GM23248 (cell line): ENCODE data around the gene SMAD4. TPM values are rescaled to one million over a fixed set of nuclear protein-coding genes. Genes with fewer than 3 reads are reported as not detected.

Experiments
- DNase-seq: peaks from one replicate; pipeline ENCODE4 v3.0.0-alpha.2; 2015
- H2AFZ ChIP-seq: fragments of 200-600 bp; sonication (generic); 2 replicates; pipeline ENCODE4 v1.6.1; 2016; ENCODE audit warnings: antibody characterized with exemption
- H3F3A ChIP-seq: fragments of 200-600 bp; sonication (generic); 2 replicates; pipeline ENCODE4 v1.6.1; 2016; ENCODE audit warnings: mild to moderate bottlenecking, antibody characterized with exemption, mixed run types; ENCODE audit not compliant: insufficient read depth
- H3K27ac ChIP-seq: fragments of 200-600 bp; sonication (generic); 2 replicates; pipeline ENCODE4 v1.5.1; 2016; ENCODE audit warnings: mild to moderate bottlenecking
- H3K27me3 ChIP-seq: fragments of 200-600 bp; sonication (generic); replicated peaks from 2 replicates; pipeline ENCODE4 v1.6.1; 2016; ENCODE audit warnings: mild to moderate bottlenecking; ENCODE audit not compliant: insufficient read depth
- H3K36me3 ChIP-seq: fragments of 200-600 bp; sonication (generic); 2 replicates; pipeline ENCODE4 v1.6.1; 2016; ENCODE audit warnings: low read depth, mild to moderate bottlenecking
- H3K4me1 ChIP-seq: fragments of 200-600 bp; sonication (generic); 2 replicates; pipeline ENCODE4 v1.6.1; 2016; ENCODE audit warnings: mild to moderate bottlenecking; ENCODE audit not compliant: insufficient read depth
- H3K4me2 ChIP-seq: fragments of 200-600 bp; sonication (generic); one replicate; pipeline ENCODE4 v1.6.1; 2016; ENCODE audit warnings: mild to moderate bottlenecking; ENCODE audit not compliant: unreplicated experiment
- H3K4me3 ChIP-seq: fragments of 200-600 bp; sonication (generic); 2 replicates; pipeline ENCODE4 v1.5.1; 2016; ENCODE audit warnings: mild to moderate bottlenecking
- H3K79me2 ChIP-seq: fragments of 200-600 bp; sonication (generic); 2 replicates; pipeline ENCODE4 v1.6.1; 2016; ENCODE audit warnings: mild to moderate bottlenecking; ENCODE audit not compliant: insufficient read depth
- H3K9ac ChIP-seq: fragments of 200-600 bp; sonication (generic); 2 replicates; pipeline ENCODE4 v1.6.1; 2016; ENCODE audit warnings: mild to moderate bottlenecking
- H3K9me2 ChIP-seq: fragments of 200-600 bp; sonication (generic); 2 replicates; pipeline ENCODE4 v1.6.1; 2016; ENCODE audit warnings: mixed run types, mild to moderate bottlenecking, moderate library complexity; ENCODE audit not compliant: insufficient read depth
- H3K9me3 ChIP-seq: fragments of 200-600 bp; sonication (generic); one replicate; pipeline ENCODE4 v1.6.1; 2017; ENCODE audit warnings: low read depth
- H4K20me1 ChIP-seq: fragments of 200-600 bp; sonication (generic); 2 replicates; pipeline ENCODE4 v1.6.0; 2016; ENCODE audit not compliant: insufficient read depth
- EZH2 ChIP-seq: fragments of 200-600 bp; sonication (generic); IDR thresholded peaks from 2 replicates; pipeline ENCODE4 v1.6.1; 2018; ENCODE audit warnings: antibody characterized with exemption, mild to moderate bottlenecking; ENCODE audit not compliant: insufficient read depth, poor library complexity, severe bottlenecking
- EZH2phosphoT487 ChIP-seq: fragments of 200-600 bp; sonication (generic); IDR thresholded peaks from 2 replicates; pipeline ENCODE4 v1.6.1; 2018; ENCODE audit warnings: antibody characterized with exemption, moderate library complexity, mild to moderate bottlenecking, low read depth; ENCODE audit not compliant: insufficient read depth
- WGBS, 2 experiments: methylation state at CpG; one replicate each; pipeline ENCODE4 v1.1.6; 2015 to 2017; ENCODE audit warnings: low lambda C conversion rate in 2 of 2, low coverage in 1 of 2; ENCODE audit errors: missing lambda C conversion rate in 2 of 2; 5-methylcytosine and 5-hydroxymethylcytosine counted together
- in situ Hi-C: fragments of 300-500 bp; cut with MboI; formaldehyde crosslinking; loops from 2 replicates; pipeline ENCODE4 v1.15.0; 2020
- polyA plus RNA-seq: library from polyadenylated mRNA; unstranded; fragments of >200 nt; fragmentation: Nextera tagmentation; extraction: Ambion mirVana; gene quantifications from 2 replicates; pipeline ENCODE4 v1.2.1, GENCODE V29; 2016
- total RNA-seq: library from RNA; depleted of rRNA; stranded (reverse); fragments of >200 nt; shearing (Covaris generic); gene quantifications from 2 replicates; pipeline ENCODE4 v1.2.3, GENCODE V29; 2014

Gene SMAD4
- total and polyA plus RNA-seq, 2 experiments from 2014 or later = 39.6 to 90.4 TPM

DNA sequence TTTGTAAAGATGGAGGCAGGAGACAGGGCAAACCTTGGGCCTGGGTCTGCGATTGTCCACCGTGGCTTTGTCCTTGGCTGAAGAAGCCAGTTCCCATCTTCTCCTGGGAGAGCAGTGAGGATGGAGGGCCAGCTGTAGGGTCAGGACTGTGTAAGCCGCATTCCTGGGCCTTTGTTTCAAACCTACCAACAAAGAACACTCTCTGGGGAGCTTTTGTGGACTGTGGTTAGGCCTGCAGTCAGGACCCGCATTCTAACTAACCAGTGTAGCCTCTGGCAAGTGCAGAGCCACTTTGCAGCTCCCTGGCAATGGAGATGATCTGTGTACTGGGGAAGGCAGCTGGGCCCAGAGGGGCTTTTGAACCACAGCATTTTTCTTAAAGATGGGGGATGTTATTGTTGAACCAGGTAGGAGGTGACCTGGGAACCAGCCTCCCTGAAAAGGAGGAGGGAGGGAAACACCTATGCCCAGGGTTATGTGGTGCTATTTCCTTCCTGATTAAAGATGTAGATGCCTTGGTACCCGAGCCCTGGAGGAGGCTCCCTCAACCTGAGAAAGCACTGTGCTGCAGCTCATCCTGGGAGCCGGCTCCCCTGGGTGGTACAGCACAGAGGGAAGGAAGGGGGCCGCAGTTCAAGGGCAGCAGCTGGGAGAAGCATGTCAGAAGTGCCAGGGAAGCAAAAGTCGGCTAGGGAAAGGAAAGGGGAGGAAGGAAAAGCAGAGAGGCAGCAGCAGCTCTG lies 12.7 kb upstream of the SMAD4 start:
- TF ChIP-seq EZH2phosphoT487 (no peak), EZH2 (no peak)
- H4K20me1 ChIP-seq = no peaks in the 10 kb centered on the region
- 71 to 80% methylated on average over 7 to 8 of the region's 8 CpGs for WGBS, 2 experiments
- H3K9me3 ChIP-seq = no peaks in the 10 kb centered on the region
- no peaks in the 10 kb centered on the region for H3F3A ChIP-seq
- H3K27me3 ChIP-seq = no peaks in the 10 kb centered on the region
- H3K4me1 ChIP-seq = no peaks in the 10 kb centered on the region
- no peak overlapping the region for H3K9ac ChIP-seq
- in situ Hi-C loops = no loop called here
- no peak overlapping the region for H3K4me3 ChIP-seq
- H2AFZ ChIP-seq = no peak overlapping the region
- H3K79me2 ChIP-seq = peaks cover 4% of the 10 kb centered on the region; the same call in 1 of the 2 replicates
- DNase-seq = no peak
- H3K36me3 ChIP-seq = no peaks in the 10 kb centered on the region
- H3K27ac ChIP-seq = no peak overlapping the region
- no peak overlapping the region for H3K4me2 ChIP-seq
- no peaks in the 10 kb centered on the region for H3K9me2 ChIP-seq

DNA sequence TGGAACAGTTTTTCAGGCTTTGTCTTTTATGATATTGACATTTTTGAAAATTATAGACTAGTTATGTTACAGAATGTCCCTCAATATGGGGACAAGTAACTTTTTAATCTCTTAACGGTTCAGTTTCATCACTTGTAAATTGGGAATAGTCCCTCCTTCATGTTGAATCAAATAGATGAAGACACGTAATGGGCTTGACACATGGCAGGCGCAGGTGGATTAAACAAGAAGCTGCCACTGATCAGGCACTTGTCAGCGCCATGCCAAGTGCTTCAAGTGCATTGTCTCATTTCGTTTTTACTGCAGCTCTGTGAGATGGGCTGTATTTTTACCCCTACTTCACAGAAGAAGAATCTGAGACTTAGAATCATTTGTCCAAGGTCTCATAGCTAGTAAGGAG lies 9.5 kb upstream of the SMAD4 start:
- H4K20me1 ChIP-seq = no peaks in the 10 kb centered on the region
- H3K27ac ChIP-seq = no peak overlapping the region
- no peaks in the 10 kb centered on the region for H3K9me3 ChIP-seq
- DNase-seq = no peak
- H2AFZ ChIP-seq = no peak overlapping the region
- H3K9me2 ChIP-seq = no peaks in the 10 kb centered on the region
- TF ChIP-seq EZH2phosphoT487 = no peak
- no peak for TF ChIP-seq EZH2
- H3K4me1 ChIP-seq = no peaks in the 10 kb centered on the region
- H3F3A ChIP-seq = no peaks in the 10 kb centered on the region
- no peaks in the 10 kb centered on the region for H3K27me3 ChIP-seq
- peaks cover 23% of the 10 kb centered on the region for H3K79me2 ChIP-seq
- H3K36me3 ChIP-seq = no peaks in the 10 kb centered on the region
- H3K4me3 ChIP-seq = no peak overlapping the region
- H3K9ac ChIP-seq = no peak overlapping the region
- in situ Hi-C loops = no loop called here
- 94 to 96% methylated on average over 5 of the region's 5 CpGs for WGBS, 2 experiments
- H3K4me2 ChIP-seq = no peak overlapping the region

DNA sequence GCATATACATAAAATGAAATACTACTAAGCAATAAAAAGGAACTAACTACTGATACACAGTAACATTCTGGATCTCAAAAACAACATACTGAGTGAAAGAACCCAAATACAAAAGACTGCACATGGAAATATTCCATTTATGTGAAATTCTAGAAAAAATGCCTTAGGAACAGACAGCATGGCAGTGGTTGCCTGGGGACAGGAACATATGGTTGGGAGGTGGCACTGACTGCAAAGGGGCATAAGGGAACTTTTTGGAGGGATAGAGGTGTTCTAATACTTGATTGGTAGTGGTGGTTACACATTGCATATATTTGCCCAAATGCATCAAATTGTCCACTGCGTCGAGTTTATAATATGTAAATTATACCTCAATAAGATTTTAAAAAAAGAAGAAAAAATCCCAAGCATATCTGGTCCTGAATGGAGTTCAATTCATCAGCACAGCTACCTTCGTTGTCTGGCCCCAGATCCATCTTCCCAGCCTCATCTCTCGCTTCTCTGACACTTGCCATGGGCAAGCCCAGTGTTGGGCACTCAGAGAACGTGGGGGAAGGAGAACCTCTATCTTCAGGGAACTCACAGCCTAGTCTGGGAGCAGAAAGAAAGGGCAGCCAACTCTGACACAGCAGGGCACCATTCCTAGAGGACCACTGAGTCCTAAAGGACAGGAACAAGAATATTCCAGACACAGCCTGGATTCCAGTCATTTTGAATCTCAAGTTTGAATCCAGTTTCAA lies 8.6 kb upstream of the SMAD4 start:
- H3K9me2 ChIP-seq = no peaks in the 10 kb centered on the region
- H3K36me3 ChIP-seq = no peaks in the 10 kb centered on the region
- no peaks in the 10 kb centered on the region for H4K20me1 ChIP-seq
- TF ChIP-seq EZH2phosphoT487 (no peak), EZH2 (no peak)
- in situ Hi-C loops = no loop called here
- no peak overlapping the region for H3K4me2 ChIP-seq
- no peaks in the 10 kb centered on the region for H3K4me1 ChIP-seq
- peaks cover 31% of the 10 kb centered on the region for H3K79me2 ChIP-seq
- no peak overlapping the region for H3K4me3 ChIP-seq
- WGBS, 2 experiments = 95 to 96% methylated on average over 5 of the region's 5 CpGs
- H3K9ac ChIP-seq = no peak overlapping the region
- H2AFZ ChIP-seq = no peak overlapping the region
- H3K27ac ChIP-seq = no peak overlapping the region
- no peaks in the 10 kb centered on the region for H3K9me3 ChIP-seq
- no peak for DNase-seq
- H3F3A ChIP-seq = no peaks in the 10 kb centered on the region
- no peaks in the 10 kb centered on the region for H3K27me3 ChIP-seq

DNA sequence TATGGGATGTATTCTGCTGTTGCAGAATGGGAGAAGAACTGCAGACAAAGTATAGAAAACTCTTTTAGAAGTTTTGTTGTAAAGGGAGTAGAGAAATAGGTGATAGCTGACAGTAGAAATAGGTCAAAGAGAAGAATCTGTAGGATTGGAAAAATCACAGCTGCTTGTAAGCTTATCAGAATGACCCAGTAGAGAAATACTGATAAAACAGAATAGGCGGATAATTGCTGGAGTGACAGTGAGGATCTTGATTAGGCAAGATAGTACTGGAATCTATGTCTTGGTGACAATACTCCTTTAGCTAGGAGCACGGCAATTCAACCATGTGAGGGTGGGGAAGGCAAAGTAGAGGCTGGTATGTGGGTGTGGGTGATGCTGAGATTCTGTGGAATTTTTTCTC lies 4.5 kb upstream of the SMAD4 start:
- TF ChIP-seq EZH2 = no peak
- H3K9me3 ChIP-seq = no peaks in the 10 kb centered on the region
- no peaks in the 10 kb centered on the region for H3K36me3 ChIP-seq
- no peak overlapping the region for H3K27ac ChIP-seq
- H3K9me2 ChIP-seq = no peaks in the 10 kb centered on the region
- WGBS, 2 experiments = 96 to 97% methylated on average over 2 of the region's 2 CpGs
- no peaks in the 10 kb centered on the region for H3F3A ChIP-seq
- no peak overlapping the region for H3K4me3 ChIP-seq
- no peak overlapping the region for H3K9ac ChIP-seq
- H2AFZ ChIP-seq = no peak overlapping the region
- in situ Hi-C loops = no loop called here
- DNase-seq = no peak
- H4K20me1 ChIP-seq = no peaks in the 10 kb centered on the region
- peaks cover 11% of the 10 kb centered on the region for H3K4me1 ChIP-seq
- H3K4me2 ChIP-seq = no peak overlapping the region
- no peaks in the 10 kb centered on the region for H3K27me3 ChIP-seq
- peaks cover 62% of the 10 kb centered on the region for H3K79me2 ChIP-seq
